HG03066 (cell line): ENCODE results near the gene DHFR2.
A peak's percentile ranks its signal among the peaks of the same experiment; 100 is the strongest.
"Not testable (repeated sequence)": the region's sequence is repeated elsewhere in the genome, so short reads cannot be mapped to it uniquely, and the experiment has no call there.

Experiments used
- ATAC-seq: cut with Tn5 transposase; IDR thresholded peaks from one replicate; pipeline ENCODE4 v1.9.1; 2021; ENCODE audit warnings: low read depth; ENCODE audit not compliant: unreplicated experiment

The DHFR2 gene

DNA sequence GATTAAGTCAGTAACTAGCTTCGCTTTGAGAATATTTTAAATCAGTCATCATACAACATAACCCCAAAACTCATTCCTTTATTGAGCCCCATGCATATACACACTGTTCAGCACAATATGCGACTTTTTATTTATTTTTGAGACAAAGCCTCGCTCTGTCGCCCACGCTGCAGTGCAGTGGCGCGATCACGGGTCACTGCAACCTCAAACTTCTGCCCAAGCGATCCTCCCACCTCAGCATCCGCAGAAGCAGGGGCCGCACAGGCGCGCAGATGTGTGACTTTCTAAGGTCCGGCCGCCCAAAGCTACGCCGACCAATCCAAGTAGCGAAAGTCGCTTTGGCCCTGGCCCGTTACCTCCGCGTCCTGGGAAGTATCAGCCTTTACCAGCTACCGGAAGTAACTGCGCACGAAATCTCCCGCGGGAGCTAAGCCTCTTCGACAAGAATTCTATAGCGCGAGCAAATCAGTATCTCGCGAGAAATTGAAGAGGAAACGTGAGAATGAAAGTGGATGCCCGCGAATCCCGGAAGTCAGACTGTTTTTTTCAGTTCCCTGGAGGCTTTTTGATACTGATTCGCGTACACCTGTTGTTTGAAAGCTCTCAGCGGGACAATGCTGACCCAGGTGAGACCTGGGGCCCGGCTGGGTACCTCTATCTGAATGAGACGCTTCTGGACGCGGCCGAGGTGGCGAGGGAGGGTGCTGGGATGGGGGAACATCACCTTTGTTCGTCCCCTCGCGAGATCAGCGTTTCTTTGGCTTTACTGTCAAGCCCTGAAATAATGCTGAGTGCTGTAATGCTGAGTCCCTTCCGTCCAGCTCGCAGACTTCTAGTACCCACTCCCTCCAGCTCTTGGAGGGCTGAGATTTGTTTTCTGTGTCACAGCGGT lies at the start of gene DHFR2, which contains the start of gene NSUN3:
DHFR2 (minus strand) TSS at position 404 of the 892 bp plus-strand sequence. CDS start 1,405 bp downstream, outside the sequence.
NSUN3 (plus strand) TSS at position 549 of the 892 bp plus-strand sequence; CDS start at position 615, 66 bp downstream.
- peak; percentile 92 for ATAC-seq

- ATAC-seq = no peak
Measured at GRCh38 chr3:94110854-94111253, 48.1 kb upstream of the DHFR2 start.

GRCh38 chr3:94110232-94110631 lies 47.5 kb upstream of the DHFR2 start:
- not testable (repeated sequence) for ATAC-seq

DNA sequence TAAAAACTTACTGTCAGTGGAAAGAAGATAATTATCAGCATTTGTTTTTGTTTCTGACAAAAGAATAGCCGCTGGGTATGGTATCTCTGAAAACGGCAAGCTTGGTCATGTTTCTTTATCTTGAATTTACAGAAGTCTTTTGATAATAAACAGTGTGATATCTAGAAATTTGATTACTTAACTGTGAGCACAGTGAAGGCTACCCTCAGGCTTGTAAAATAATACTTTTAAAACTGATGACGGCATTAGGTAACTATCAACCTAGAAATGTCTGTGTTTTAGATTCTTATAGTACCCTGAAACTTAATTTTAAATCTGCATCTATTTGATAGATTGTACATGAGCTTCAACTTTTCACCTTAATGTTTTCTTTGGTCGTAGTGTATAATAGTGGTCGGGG lies 43.6 kb upstream of the DHFR2 start:
- no peak for ATAC-seq

GRCh38 chr3:94101860-94102259 lies 39.1 kb upstream of the DHFR2 start:
- ATAC-seq = no peak

DNA sequence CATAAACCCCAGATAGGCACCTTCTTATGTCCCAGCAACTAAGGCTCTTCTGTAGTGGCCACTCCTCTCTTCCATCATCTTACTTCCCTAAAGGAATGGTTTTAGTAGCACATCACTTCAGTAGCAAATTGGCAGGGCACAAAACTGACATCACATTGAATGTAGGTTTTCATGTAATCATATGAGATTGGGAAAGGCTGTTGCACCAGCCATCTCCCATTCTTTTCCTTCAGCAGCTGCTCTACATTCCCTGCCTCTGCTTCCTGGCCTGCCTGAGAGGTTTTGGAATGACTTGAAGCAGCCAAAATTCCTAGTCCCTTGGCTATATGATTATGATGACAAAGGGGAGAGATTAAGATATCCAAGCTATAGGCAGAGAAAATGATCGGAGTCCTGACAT lies 36.6 kb upstream of the DHFR2 start:
- ATAC-seq = no peak

GRCh38 chr3:94098452-94098851 lies 35.7 kb upstream of the DHFR2 start:
- ATAC-seq = no peak

DNA sequence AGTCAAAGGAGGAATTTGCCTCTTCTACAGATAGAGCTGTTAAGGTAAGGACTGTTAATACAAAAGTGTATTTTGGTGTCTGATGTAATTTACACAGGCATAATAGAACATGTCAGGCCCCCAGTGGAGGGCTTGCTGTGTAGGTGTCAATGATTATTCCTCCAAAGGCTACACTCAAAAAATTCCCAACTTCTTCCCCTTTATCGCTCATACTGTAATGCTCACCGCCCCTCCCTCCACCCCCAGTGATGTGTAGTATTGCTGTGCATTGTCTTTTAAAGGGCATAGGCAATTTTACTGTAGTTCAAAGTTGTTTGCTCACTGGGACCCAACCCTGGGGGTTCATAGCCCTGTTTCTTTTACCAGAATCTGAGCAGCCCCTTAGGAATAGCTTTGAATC lies 32.4 kb upstream of the DHFR2 start:
- ATAC-seq = no peak

- no peak for ATAC-seq
Measured at GRCh38 chr3:94093151-94093550, 30.4 kb upstream of the DHFR2 start.

DNA sequence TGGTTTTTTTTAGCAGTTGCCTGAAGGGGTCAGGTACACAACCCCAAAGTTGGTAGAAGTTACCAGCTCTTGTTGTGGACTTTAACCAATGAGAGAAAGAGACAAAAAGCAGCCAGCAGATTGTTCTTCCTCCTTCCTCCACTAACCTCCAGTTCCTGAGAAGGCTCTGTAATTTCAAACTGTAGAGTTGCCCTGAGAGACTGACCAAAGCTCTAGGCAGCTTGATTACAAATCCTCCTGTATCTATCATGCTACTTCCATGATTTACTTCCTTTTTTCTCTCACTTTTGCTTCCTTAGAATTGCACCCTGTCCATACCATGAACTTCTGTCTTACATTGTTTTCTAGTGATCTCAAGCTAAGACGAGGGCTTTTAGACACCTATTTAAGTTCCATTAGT lies 29.4 kb upstream of the DHFR2 start:
- ATAC-seq = no peak

DNA sequence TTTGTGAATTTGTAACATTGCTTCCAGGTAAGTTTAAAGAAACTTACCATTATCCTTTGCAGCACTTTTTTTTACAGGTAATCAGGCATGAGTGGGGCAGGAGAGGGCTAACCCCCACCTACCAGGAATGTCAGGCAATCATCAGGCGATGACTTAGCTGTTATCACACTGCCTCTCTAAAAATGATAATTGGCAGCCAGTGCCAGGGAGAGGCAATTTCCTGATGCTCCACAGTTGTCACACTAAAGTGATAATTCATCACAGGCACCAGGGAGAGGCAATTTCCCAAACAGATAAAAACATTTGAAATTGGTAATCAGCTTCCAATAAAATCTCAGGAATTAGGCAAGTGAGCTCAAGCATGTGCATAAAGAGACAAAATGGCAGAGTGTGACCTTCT lies 26.4 kb upstream of the DHFR2 start:
- ATAC-seq = no peak

- ATAC-seq = no peak
Measured at GRCh38 chr3:94083261-94083660, 20.5 kb upstream of the DHFR2 start.

- no peak for ATAC-seq
Measured at GRCh38 chr3:94082391-94082937, 19.7 kb upstream of the DHFR2 start.

DNA sequence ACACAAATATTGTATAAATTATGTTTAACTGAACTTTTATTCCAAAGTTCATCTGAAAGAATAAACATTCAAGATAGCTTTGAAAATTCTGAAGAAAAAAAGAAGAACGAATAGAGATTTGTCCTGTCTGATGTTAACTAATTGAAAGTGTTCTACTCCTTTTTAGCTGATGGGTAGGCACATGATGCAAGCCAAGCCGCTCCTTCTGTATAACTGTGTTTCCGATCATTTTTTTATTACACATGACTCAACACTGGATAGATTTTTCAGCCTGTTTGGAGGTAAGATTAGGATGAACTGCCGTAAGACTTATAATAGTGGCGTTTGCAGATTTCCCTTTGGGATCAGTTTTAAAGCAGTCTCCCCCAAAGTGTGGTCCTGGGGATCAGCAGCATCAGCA lies 19.2 kb upstream of the DHFR2 start:
- no peak for ATAC-seq

DNA sequence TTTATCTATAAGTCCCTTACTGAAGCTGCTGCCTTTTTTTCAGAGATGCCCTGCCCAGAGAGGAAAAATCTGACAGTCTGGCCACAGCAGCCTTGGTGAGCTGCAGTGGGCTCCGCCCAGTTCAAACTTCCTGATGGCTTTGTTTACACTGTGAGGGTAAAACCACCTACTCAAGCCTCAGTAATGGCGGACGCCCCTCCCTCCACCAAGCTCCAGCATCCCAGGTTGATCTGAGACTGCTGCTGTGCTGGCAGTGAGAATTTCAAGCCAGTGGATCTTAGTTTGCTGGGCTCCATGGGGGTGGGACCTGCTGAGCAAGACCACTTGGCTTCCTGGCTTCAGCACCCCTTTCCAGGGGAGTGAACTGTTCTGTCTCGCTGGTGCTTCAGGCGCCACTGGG lies 17.8 kb upstream of the DHFR2 start:
- ATAC-seq = not testable (repeated sequence)

GRCh38 chr3:94076055-94076454 lies 13.3 kb upstream of the DHFR2 start:
- ATAC-seq = no peak

GRCh38 chr3:94071713-94072284 lies 9.1 kb upstream of the DHFR2 start:
- ATAC-seq = peak; percentile 70

DNA sequence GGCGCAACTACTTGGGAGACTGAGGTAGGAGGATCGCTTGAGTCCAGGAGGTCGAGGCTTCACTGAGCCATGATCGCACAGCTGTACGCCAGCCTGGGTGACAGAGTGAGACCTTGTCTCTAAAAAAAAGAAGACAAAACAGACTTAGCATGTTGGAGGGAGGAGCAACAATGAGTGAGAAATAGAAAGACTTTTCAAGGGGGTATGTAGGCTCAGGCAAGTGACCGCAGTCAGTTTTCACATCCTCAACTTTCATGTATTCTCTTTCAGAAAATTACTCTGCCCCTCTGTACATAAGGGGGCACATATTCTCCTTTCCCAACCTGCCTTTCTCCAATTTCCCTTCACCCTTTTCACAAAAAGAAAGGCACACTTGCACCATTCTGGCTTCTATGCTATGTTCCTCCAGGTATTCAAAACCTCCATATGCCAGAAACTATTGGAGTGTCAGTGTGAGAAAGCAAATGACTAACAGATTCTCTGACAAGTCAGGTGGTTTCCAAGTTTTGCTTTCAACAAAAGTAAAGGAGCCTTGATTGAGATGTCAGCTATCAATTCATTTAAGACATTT lies 7.7 kb upstream of the DHFR2 start:
- no peak for ATAC-seq

GRCh38 chr3:94069194-94069813 lies 6.6 kb upstream of the DHFR2 start:
- no peak for ATAC-seq

DNA sequence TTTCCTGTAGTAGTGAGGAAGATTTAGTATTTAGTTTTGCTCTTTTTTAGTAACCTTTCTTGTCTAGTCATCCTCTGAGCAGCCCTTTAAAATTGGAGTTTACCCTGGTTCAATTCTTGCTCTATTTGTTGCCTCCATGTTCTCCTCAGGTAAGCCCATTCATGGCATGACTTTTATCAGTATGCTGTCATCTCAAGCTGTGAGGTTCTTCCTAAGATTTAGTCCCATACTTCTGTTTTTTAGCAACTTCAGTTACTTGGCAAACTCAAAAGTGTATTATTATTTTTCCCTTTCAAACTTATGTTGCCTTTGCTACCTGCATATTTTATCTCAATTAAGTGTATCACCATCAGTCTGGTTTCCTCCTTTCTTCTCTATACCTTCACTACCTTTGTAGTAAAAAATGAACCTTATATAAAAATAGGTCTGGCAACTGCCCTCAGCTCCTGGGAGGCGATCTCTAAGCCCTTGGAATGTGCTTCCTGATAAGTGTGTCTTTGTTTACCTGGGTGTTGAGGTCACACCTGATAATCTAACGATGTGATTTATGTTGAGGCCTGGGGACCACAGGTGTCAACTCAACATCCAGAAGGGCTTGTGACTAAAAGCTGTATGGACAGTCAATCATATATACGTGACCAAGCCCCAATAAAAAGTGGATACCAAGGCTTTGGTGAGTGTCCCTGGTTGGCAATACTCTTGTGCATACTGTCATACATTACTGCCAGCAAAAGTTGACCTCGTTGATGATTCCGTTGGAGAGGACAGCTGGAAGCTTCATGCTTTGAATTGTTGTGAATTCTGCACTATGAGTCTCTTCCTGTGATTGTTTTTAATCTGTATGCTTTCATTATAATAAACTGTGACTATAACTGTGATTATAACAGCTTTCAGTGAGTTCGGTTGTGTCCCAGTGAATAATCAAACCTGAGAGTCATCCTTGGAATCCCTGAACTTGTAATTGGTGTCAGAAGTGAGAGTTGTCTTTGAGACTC lies 4.1 kb upstream of the DHFR2 start:
- ATAC-seq = no peak
